Loucy (cell line): ENCODE data around the gene HNF4A.

Source experiments
- CTCF ChIP-seq: fragments of 200-600 bp; sonication (generic); conservative IDR thresholded peaks from 2 replicates; pipeline ENCODE4 v1.5.1; 2014; ENCODE audit warnings: mild to moderate bottlenecking, antibody characterized with exemption, low read length
- EZH2phosphoT487 ChIP-seq: fragments of 200-600 bp; IDR thresholded peaks from 2 replicates; pipeline ENCODE4 v1.6.1; 2018; ENCODE audit warnings: antibody characterized with exemption, mild to moderate bottlenecking, moderate library complexity, borderline replicate concordance

GRCh38 chr20:44411757-44412401, 56.4 kb downstream of the HNF4A start:
- no peak for TF ChIP-seq CTCF
- TF ChIP-seq EZH2phosphoT487 = no peak
